ENCODE data around the gene HEXIM1.
A peak's percentile ranks its signal among the peaks of the same experiment; 100 is the strongest.

The HEXIM1 gene

GRCh38 chr17:45148183-45149036, at the start of gene HEXIM1:
Gene HEXIM1, plus strand, starts transcription at chr17:45148475. Its CDS starts 716 bp downstream, at chr17:45149191.
- DNase-seq = peak; percentile 99

GRCh38 chr17:45098869-45099616, 49.2 kb upstream of the HEXIM1 start:
- peak; percentile 76 for DNase-seq

- DNase-seq = no peak
Measured at GRCh38 chr17:45101546-45101882, 46.8 kb upstream of the HEXIM1 start.

GRCh38 chr17:45101883-45102811, 46.1 kb upstream of the HEXIM1 start:
- no peak for DNase-seq

GRCh38 chr17:45102856-45103255, 45.4 kb upstream of the HEXIM1 start:
- no peak for DNase-seq

- DNase-seq = no peak
Measured at GRCh38 chr17:45103269-45103795, 44.9 kb upstream of the HEXIM1 start.

GRCh38 chr17:45104029-45104428, 44.2 kb upstream of the HEXIM1 start:
- DNase-seq = no peak

GRCh38 chr17:45104497-45104896, 43.8 kb upstream of the HEXIM1 start:
- no peak for DNase-seq

GRCh38 chr17:45104907-45105624, 43.2 kb upstream of the HEXIM1 start:
- no peak for DNase-seq

GRCh38 chr17:45106096-45106495, 42.2 kb upstream of the HEXIM1 start:
- no peak for DNase-seq

- no peak for DNase-seq
Measured at GRCh38 chr17:45106582-45106981, 41.7 kb upstream of the HEXIM1 start.

- DNase-seq = no peak
Measured at GRCh38 chr17:45107293-45108010, 40.8 kb upstream of the HEXIM1 start.

- DNase-seq = no peak
Measured at GRCh38 chr17:45108051-45108450, 40.2 kb upstream of the HEXIM1 start.

GRCh38 chr17:45108595-45109521, 39.4 kb upstream of the HEXIM1 start:
- DNase-seq = no peak

- DNase-seq = no peak
Measured at GRCh38 chr17:45110676-45111611, 37.3 kb upstream of the HEXIM1 start.

GRCh38 chr17:45111850-45112249, 36.4 kb upstream of the HEXIM1 start:
- no peak for DNase-seq

GRCh38 chr17:45112559-45113423, 35.5 kb upstream of the HEXIM1 start:
- no peak for DNase-seq

- no peak for DNase-seq
Measured at GRCh38 chr17:45113424-45113754, 34.9 kb upstream of the HEXIM1 start.
